Uterus (tissue), 4 donors: Measurements from ENCODE around the gene MAPK8IP2. TPM values are rescaled to one million over a fixed set of nuclear protein-coding genes. Genes with fewer than 3 reads are reported as not detected.
"Not testable (repeated sequence)": the region's sequence is repeated elsewhere in the genome, so short reads cannot be mapped to it uniquely, and the experiment has no call there.

Experiments used
- DNase-seq, 2 donors: peaks; one replicate each; pipeline ENCODE4 v3.0.0-alpha.2; 2019 to 2020
- H3K27ac ChIP-seq, 2 donors: fragments of 200-600 bp; sonication (generic); 1 replicate in 1 of 2; 2 replicates in 1 of 2; pipeline ENCODE4 v1.5.1; 2016 to 2018
- H3K27me3 ChIP-seq, 2 donors: fragments of 200-600 bp; sonication (generic); one replicate each; pipeline ENCODE4 v1.5.1; 2018 to 2019; ENCODE audit warnings: control low read depth in 1 of 2
- H3K36me3 ChIP-seq, 2 donors: fragments of 200-600 bp; sonication (generic); one replicate each; pipeline ENCODE4 v1.5.1; 2019; ENCODE audit warnings: control low read depth in 1 of 2
- H3K4me1 ChIP-seq, 2 donors: fragments of 200-600 bp; sonication (generic); one replicate each; pipeline ENCODE4 v1.5.1; 2018 to 2019; ENCODE audit warnings: control low read depth in 1 of 2
- H3K4me3 ChIP-seq, 2 donors: fragments of 200-600 bp; sonication (generic); 1 replicate in 1 of 2; 2 replicates in 1 of 2; pipeline ENCODE4 v1.5.1; 2018 to 2019; ENCODE audit warnings: mild to moderate bottlenecking in 1 of 2
- H3K9me3 ChIP-seq, 2 donors: fragments of 200-600 bp; sonication (generic); one replicate each; pipeline ENCODE4 v1.5.1; 2019; ENCODE audit warnings: control low read depth in 1 of 2
- CTCF ChIP-seq, 4 experiments: fragments of 200-600 bp in 2 of 4; fragments of 450-650 bp in 2 of 4; sonication (generic) in 2 of 4; IDR thresholded peaks; one replicate each; pipeline ENCODE4 v1.5.1; 2016 to 2019; ENCODE audit warnings: antibody characterized with exemption in 4 of 4, mild to moderate bottlenecking in 2 of 4, moderate library complexity in 1 of 4
- POLR2A ChIP-seq, 2 donors: fragments of 450-650 bp; IDR thresholded peaks; one replicate each; pipeline ENCODE4 v1.6.1; 2016; ENCODE audit warnings: antibody characterized with exemption in 2 of 2, mild to moderate bottlenecking in 1 of 2, moderate library complexity in 1 of 2
- intact Hi-C: fragments of 100-400 bp; cut with DNase I; formaldehyde crosslinking; loops from one replicate; pipeline ENCODE4 v1.15.1; 2023; ENCODE audit warnings: low total_unique reads
- total RNA-seq, 4 donors: library from RNA; depleted of rRNA in 3 of 4; stranded (reverse); fragments of >200 nt in 3 of 4; gene quantifications; one replicate each; pipeline versions ENCODE4 v1.1.0 to v1.2.4, GENCODE V29; 2014 to 2023
- donor health status: DM: yes; HTN: yes; CAD: no.

The MAPK8IP2 gene
- total RNA-seq, 4 donors from 2014 or later: 1.7 to 6.1 (median 5.2) TPM; not detected in 1

DNA sequence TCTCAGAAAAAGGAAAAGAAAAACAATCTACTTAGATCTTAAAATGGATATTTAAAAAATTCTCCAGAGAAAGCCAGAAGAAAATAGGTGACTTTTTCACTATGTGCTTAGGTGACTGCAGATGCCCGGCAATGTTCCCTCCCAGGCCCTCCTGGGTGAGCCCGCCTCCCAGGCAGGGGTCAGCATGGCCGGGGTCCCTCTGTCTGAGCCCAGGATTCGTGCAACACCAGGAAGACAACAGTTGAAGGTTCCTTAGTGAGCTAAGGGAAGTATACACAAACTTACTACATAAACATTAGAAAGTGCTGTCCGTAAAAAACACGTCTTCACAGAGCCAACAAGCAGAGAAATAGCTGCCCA, 11.6 kb downstream of the MAPK8IP2 start:
- no peak overlapping the region for H3K4me3 ChIP-seq
- H3K27ac ChIP-seq: no peak overlapping the region
- H3K4me1 ChIP-seq: no peaks in the 10 kb centered on the region
- H3K36me3 ChIP-seq: no peaks in the 10 kb centered on the region
- intact Hi-C loops: no loop called here
- no peak for DNase-seq
- TF ChIP-seq POLR2A (IDR thresholded peaks at IDR 0.05) (no peak), CTCF (IDR thresholded peaks at IDR 0.05) (no peak)
- no peaks in the 10 kb centered on the region for H3K9me3 ChIP-seq
- peaks cover 0 to 6% of the 10 kb centered on the region in 2 donors for H3K27me3 ChIP-seq

- intact Hi-C loops: no loop called here
- DNase-seq: no peak
- Histone ChIP-seq H3K4me1 (no peaks in the 10 kb centered on the region), H3K27ac (no peak overlapping the region), H3K4me3 (no peak overlapping the region), H3K36me3 (no peaks in the 10 kb centered on the region), H3K27me3 (peaks cover 0 to 6% of the 10 kb centered on the region in 2 donors), H3K9me3 (no peaks in the 10 kb centered on the region)
- no peak for TF ChIP-seq POLR2A (IDR thresholded peaks at IDR 0.05)
- no peak for TF ChIP-seq CTCF (IDR thresholded peaks at IDR 0.05)
Measured at GRCh38 chr22:50612528-50613221, 12.1 kb downstream of the MAPK8IP2 start.

DNA sequence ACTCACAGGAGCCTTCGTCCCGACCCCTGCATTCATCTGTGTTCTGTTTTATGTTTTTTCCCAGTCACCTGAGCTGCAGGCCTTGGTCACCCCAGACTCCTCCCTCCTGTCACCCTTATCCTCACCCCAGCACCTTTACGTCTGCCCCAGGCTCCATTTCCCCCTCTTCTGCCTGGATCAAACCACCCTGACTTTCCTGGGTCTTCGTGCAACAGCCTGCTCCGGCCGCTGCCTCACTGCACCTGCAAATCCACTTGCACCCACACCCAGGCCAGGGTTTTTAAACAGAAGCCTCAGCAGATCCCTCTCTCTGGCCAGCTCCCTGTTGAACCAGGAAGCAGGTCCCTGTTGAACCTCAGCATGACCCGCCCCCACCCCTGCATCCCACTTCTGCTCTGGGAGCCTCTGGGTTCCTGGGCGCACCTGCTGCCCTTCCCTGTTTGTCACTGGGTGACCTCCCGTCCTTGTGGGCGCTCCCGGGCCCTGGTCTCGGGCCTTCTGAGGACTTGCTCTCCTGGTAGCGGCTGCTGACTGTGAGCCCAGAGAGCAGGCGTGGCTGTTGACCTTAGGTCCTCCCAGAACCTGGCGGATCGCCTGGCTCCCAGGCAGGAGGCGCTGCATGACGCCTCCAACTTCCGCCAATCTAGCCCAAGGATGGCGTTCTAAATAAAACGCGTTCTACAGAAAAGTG, 12.8 kb downstream of the MAPK8IP2 start:
- Histone ChIP-seq H3K27ac (no peak overlapping the region), H3K4me3 (no peak overlapping the region), H3K9me3 (no peaks in the 10 kb centered on the region), H3K36me3 (no peaks in the 10 kb centered on the region), H3K4me1 (no peaks in the 10 kb centered on the region), H3K27me3 (peaks cover 0 to 6% of the 10 kb centered on the region in 2 donors)
- no peak for DNase-seq
- intact Hi-C loops: no loop called here
- TF ChIP-seq CTCF (IDR thresholded peaks at IDR 0.05) (no peak), POLR2A (IDR thresholded peaks at IDR 0.05) (no peak)

DNA sequence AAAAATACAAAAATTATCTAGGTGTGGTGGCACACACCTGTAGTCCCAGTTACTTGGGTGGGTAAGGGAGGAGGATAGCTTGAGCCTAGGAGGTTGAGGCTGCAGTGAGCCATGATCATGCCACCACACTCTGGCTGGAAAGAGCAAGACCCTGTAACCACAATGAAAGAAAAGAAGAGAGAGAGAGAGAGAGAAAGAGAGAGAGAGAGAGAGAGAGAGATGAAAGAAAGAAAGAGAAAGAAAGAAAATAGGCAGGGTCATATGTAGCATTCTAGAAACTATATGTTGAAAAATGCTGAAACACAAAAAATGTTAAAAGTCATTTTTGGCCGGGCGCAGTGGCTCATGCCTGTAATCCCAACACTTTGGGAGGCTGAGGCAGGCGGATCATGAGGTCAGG, 13.7 kb downstream of the MAPK8IP2 start:
- H3K27ac ChIP-seq, H3K36me3 ChIP-seq, DNase-seq, intact Hi-C loops, H3K4me1 ChIP-seq, H3K27me3 ChIP-seq, H3K4me3 ChIP-seq, H3K9me3 ChIP-seq: not testable (repeated sequence)

DNA sequence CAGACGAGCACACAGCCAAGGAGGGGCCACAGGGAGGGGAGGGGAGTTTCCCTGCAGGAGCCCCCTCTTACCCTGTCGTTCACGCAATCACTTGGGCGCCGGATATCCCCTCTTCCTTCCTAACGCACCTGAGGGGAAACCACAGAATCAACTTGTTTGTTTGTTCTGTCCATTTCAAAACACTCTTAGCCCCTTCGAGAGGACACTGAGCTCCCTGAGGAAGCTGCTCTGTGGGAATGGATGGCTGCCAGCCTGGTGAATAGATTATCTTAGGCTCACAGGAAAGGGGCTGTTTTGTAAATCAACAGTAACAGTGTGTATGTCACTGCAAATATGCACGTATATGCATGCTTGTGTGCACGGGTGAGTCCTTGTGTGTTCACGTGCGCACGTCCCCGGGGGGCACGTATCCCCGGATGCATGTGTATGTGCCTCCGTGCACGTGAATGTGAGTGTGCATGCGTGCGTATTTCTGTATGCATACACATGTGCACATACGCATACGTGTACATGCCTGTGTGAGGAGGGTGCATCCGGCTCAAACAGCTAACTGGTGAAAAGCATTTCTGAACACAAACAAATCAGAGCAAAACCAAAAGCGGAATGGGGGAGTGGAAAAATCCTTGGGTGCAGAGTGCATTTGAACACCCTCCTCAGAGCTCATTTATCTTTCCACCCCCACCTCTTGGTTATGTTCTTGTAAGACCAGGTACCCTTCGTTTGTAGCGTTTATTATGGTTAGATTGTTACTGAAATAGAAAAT, 20.2 kb downstream of the MAPK8IP2 start:
- peak in 1 of 4 experiments; percentile 68 for TF ChIP-seq CTCF (IDR thresholded peaks at IDR 0.05)
- TF ChIP-seq POLR2A (IDR thresholded peaks at IDR 0.05): no peak
- DNase-seq: peak in 1 of 2 donors; percentile 77
- H3K9me3 ChIP-seq: no peaks in the 10 kb centered on the region
- H3K4me1 ChIP-seq: peaks cover 0 to 4% of the 10 kb centered on the region in 2 donors
- no peaks in the 10 kb centered on the region for H3K36me3 ChIP-seq
- intact Hi-C loops: no loop called here
- H3K4me3 ChIP-seq: no peak overlapping the region
- no peak overlapping the region for H3K27ac ChIP-seq
- H3K27me3 ChIP-seq: no peaks in the 10 kb centered on the region
